HCT116 (cell line): Measurements from ENCODE around the gene PBXIP1. TPM values are rescaled to one million over a fixed set of nuclear protein-coding genes. Genes with fewer than 3 reads are reported as not detected.

Experiments
- ATAC-seq: fragments of 200-7000 bp; cut with Tn5 transposase; 2 replicates; pipeline ENCODE4 v1.9.1; 2020; ENCODE audit warnings: mild to moderate bottlenecking, moderate library complexity
- BruUV-seq: library from RNA; stranded (reverse); fragments of 400-500 nt; replicated peaks from 2 replicates; lab custom pipeline; 2021; lab: Mats Ljungman, UMichigan
- CTCF ChIA-PET: fragments of 300-600 bp; sonication (Branson Sonifier 250); formaldehyde crosslinking; loops from one replicate; lab custom pipeline; 2021; ENCODE audit warnings: antibody characterized with exemption; lab: Charles Lee
- POLR2A ChIA-PET: fragments of 300-600, 350-600 bp; sonication (Branson Sonifier 250); formaldehyde crosslinking; loops from one replicate; lab custom pipeline; 2021; ENCODE audit warnings: antibody characterized with exemption; lab: Charles Lee
- RAD21 ChIA-PET, 2 experiments: fragments of 300-600 bp; sonication (Branson Sonifier 250); formaldehyde crosslinking; loops; one replicate each; lab custom pipeline; 2023; ENCODE audit warnings: low total read pairs in 2 of 2; ENCODE audit not compliant: uncharacterized antibody in 2 of 2, unreplicated experiment in 2 of 2, low non-redundant PET in 1 of 2; lab: Charles Lee
- DNase-seq: peaks from one replicate; pipeline ENCODE4 v3.0.0-alpha.2; 2010; ENCODE audit warnings: low read depth, low spot score
- H2AFZ ChIP-seq: fragments of 200-600 bp; shearing (Covaris generic), sonication (generic); 2 replicates; pipeline ENCODE4 v1.6.1; 2017; ENCODE audit warnings: low read depth, mixed run types, mixed read lengths, antibody characterized with exemption, low read length; ENCODE audit not compliant: poor library complexity, severe bottlenecking
- H3K27ac ChIP-seq: 2 replicates; pipeline ENCODE4 v1.5.1; 2012; ENCODE audit warnings: low read depth, low read length
- H3K27me3 ChIP-seq: fragments of 200-600 bp; sonication (generic); 2 replicates; pipeline ENCODE4 v1.6.1; 2016; ENCODE audit warnings: mixed run types, low read length, mixed read lengths; ENCODE audit not compliant: insufficient read depth
- H3K36me3 ChIP-seq, 2 experiments: fragments of 200-500 bp in 1 of 2; fragments of 200-600 bp in 1 of 2; sonication (Bioruptor generic) in 1 of 2; sonication (generic) in 1 of 2; 2 replicates each; pipeline versions ENCODE4 v1.5.1 to v1.6.1; 2014 to 2016; ENCODE audit warnings: low read length in 2 of 2, inconsistent platforms in 1 of 2, mixed read lengths in 1 of 2, mixed run types in 1 of 2; ENCODE audit not compliant: insufficient read depth in 2 of 2, control insufficient read depth in 1 of 2
- H3K4me1 ChIP-seq, 2 experiments: fragments of 200-600 bp in 1 of 2; sonication (generic) in 1 of 2; 2 replicates each; pipeline versions ENCODE4 v1.5.1 to v1.6.1; 2012 to 2017; ENCODE audit warnings: low read length in 2 of 2, inconsistent platforms in 1 of 2, mild to moderate bottlenecking in 1 of 2, mixed read lengths in 1 of 2, mixed run types in 1 of 2, moderate library complexity in 1 of 2; ENCODE audit not compliant: insufficient read depth in 2 of 2, control insufficient read depth in 1 of 2
- H3K4me2 ChIP-seq: fragments of 200-600 bp; sonication (generic); 2 replicates; pipeline ENCODE4 v1.6.1; 2017; ENCODE audit warnings: mixed run types, low read length, mixed read lengths
- H3K4me3 ChIP-seq, 2 experiments: fragments of 200-600 bp in 1 of 2; sonication (generic) in 1 of 2; replicated peaks in 1 of 2; 2 replicates each; pipeline ENCODE4 v1.5.1; 2011 to 2016; ENCODE audit warnings: low read length in 2 of 2, control low read depth in 1 of 2, low read depth in 1 of 2, mild to moderate bottlenecking in 1 of 2, mixed read lengths in 1 of 2, mixed run types in 1 of 2
- H3K79me2 ChIP-seq: fragments of 200-600 bp; sonication (generic); 2 replicates; pipeline ENCODE4 v1.6.1; 2017; ENCODE audit warnings: mild to moderate bottlenecking, mixed run types, low read length, moderate library complexity, mixed read lengths; ENCODE audit not compliant: insufficient read depth
- H3K9ac ChIP-seq: fragments of 200-600 bp; sonication (generic); 2 replicates; pipeline ENCODE4 v1.6.1; 2016; ENCODE audit warnings: low read length, mixed read lengths
- H3K9me2 ChIP-seq: fragments of 200-600 bp; sonication (generic), shearing (Covaris generic); 2 replicates; pipeline ENCODE4 v1.6.1; 2017; ENCODE audit warnings: mixed run types, mild to moderate bottlenecking, moderate library complexity; ENCODE audit not compliant: insufficient read depth
- H3K9me3 ChIP-seq, 2 experiments: fragments of 200-500 bp in 1 of 2; fragments of 200-600 bp in 1 of 2; sonication (Bioruptor generic) in 1 of 2; sonication (generic) in 1 of 2; 2 replicates each; pipeline ENCODE4 v1.6.1; 2014 to 2017; ENCODE audit warnings: low read length in 2 of 2, mixed read lengths in 2 of 2, inconsistent platforms in 1 of 2, low read depth in 1 of 2, mild to moderate bottlenecking in 1 of 2, mixed run types in 1 of 2, moderate library complexity in 1 of 2; ENCODE audit not compliant: control insufficient read depth in 1 of 2, insufficient read depth in 1 of 2
- H4K20me1 ChIP-seq: fragments of 200-600 bp; sonication (generic), shearing (Covaris generic); 2 replicates; pipeline ENCODE4 v1.6.1; 2017; ENCODE audit warnings: mixed run types, mild to moderate bottlenecking, moderate library complexity; ENCODE audit not compliant: insufficient read depth
- CBX3 ChIP-seq: IDR thresholded peaks from 2 replicates; pipeline ENCODE4 v1.6.1; 2012; ENCODE audit warnings: low read depth
- CEBPB ChIP-seq: IDR thresholded peaks from 2 replicates; pipeline ENCODE4 v1.6.1; 2012; ENCODE audit warnings: low read depth
- EGR1 ChIP-seq: IDR thresholded peaks from 2 replicates; pipeline ENCODE4 v1.6.1; 2012; ENCODE audit warnings: low read depth
- ELF1 ChIP-seq: IDR thresholded peaks from 2 replicates; pipeline ENCODE4 v1.6.1; 2012; ENCODE audit warnings: low read depth, borderline replicate concordance
- EZH2phosphoT487 ChIP-seq: fragments of 200-600 bp; IDR thresholded peaks from 2 replicates; pipeline ENCODE4 v1.6.1; 2018; ENCODE audit warnings: antibody characterized with exemption, borderline replicate concordance
- FOSL1 ChIP-seq: IDR thresholded peaks from 2 replicates; pipeline ENCODE4 v1.6.1; 2012; ENCODE audit warnings: low read depth
- JUND ChIP-seq: IDR thresholded peaks from 2 replicates; pipeline ENCODE4 v1.6.1; 2012
- POLR2A ChIP-seq: IDR thresholded peaks from 2 replicates; pipeline ENCODE4 v1.7.0; 2011; ENCODE audit warnings: borderline replicate concordance; ENCODE audit not compliant: insufficient read depth, insufficient read length; ENCODE audit errors: extremely low read depth
- POLR2AphosphoS5 ChIP-seq: IDR thresholded peaks from 2 replicates; pipeline ENCODE4 v1.6.1; 2011; ENCODE audit warnings: mild to moderate bottlenecking, low read depth, low read length, moderate library complexity
- REST ChIP-seq: IDR thresholded peaks from 2 replicates; pipeline ENCODE4 v1.6.1; 2012; ENCODE audit warnings: low read depth
- SIN3A ChIP-seq: IDR thresholded peaks from 2 replicates; pipeline ENCODE4 v1.6.1; 2012; ENCODE audit warnings: low read depth
- SRF ChIP-seq: IDR thresholded peaks from 2 replicates; pipeline ENCODE4 v1.6.1; 2012; ENCODE audit warnings: low read depth
- TCF7L2 ChIP-seq: IDR thresholded peaks from 2 replicates; pipeline ENCODE4 v1.7.0; 2011; ENCODE audit warnings: borderline replicate concordance, inconsistent platforms; ENCODE audit not compliant: insufficient read depth, insufficient read length; ENCODE audit errors: extremely low read depth
- ZFX ChIP-seq: fragments of 450-650 bp; IDR thresholded peaks from 2 replicates; pipeline ENCODE4 v1.6.1; 2017
- intact Hi-C: fragments of 100-400 bp; cut with micrococcal nuclease; formaldehyde crosslinking; loops from 2 replicates; pipeline ENCODE4 v1.10.0; 2022
- total RNA-seq: library from RNA; stranded (reverse); gene quantifications from one replicate; pipeline ENCODE4 v1.2.1, GENCODE V29; 2021; ENCODE audit not compliant: unreplicated experiment
- TF ChIP-seq, protein P1 (sequence below): IDR thresholded peaks from 2 replicates; pipeline ENCODE4 v1.6.1; 2012
- TF ChIP-seq, protein P2 (sequence below), 3 experiments: fragments of 200-600 bp in 1 of 3; sonication (generic) in 1 of 3; IDR thresholded peaks in 2 of 3; conservative IDR thresholded peaks in 1 of 3; 2 replicates each; pipeline ENCODE4 v1.5.1; 2012 to 2017; ENCODE audit warnings: low read depth in 2 of 3, low read length in 2 of 3, antibody characterized with exemption in 1 of 3, borderline replicate concordance in 1 of 3, control low read depth in 1 of 3, mild to moderate bottlenecking in 1 of 3, mixed read lengths in 1 of 3, mixed run types in 1 of 3, moderate library complexity in 1 of 3; ENCODE audit not compliant: insufficient read depth in 1 of 3

Gene PBXIP1
- total RNA-seq, 1 experiment from 2014 or later, result 12.6 TPM

DNA sequence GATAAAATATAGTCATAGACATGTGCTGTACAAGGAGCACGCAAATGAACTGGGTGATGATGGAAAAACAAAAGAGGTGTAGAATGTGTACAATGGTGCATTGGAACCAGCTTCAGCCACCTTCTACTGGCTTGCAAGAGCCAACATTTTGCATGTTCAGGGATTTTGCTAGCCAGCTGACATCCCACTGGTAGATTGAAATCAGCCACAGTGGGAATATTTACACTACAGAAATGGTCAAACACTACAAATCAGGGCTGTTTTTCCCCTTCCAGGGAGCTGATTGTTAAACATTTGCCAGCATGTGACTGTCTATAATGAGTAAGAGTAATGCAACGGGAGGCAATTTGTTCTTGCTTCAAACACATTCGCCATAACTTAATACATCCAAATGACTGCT is 42.6 kb downstream of the PBXIP1 start:
- Histone ChIP-seq H3K4me2 (no peak overlapping the region), H3K27ac (no peak overlapping the region), H2AFZ (no peak overlapping the region), H3K27me3 (no peaks in the 10 kb centered on the region), H3K4me3 (no peak overlapping the region), H3K79me2 (no peaks in the 10 kb centered on the region), H3K4me1 (no peaks in the 10 kb centered on the region), H3K36me3 (no peaks in the 10 kb centered on the region), H3K9me2 (no peaks in the 10 kb centered on the region), H4K20me1 (no peaks in the 10 kb centered on the region), H3K9ac (no peak overlapping the region), H3K9me3 (peaks cover 0 to 9% of the 10 kb centered on the region in 2 experiments; a peak in 1 of 4 replicates)
- intact Hi-C loops, result no loop called here
- CTCF ChIA-PET, result interaction anchor here (1.0 kb wide), 1 partner anchor 31 kb away, joined by 3 read pairs; no protein-coding TSS in a partner anchor
- ATAC-seq (no peak), DNase-seq (no peak)
- TF ChIP-seq FOSL1, result no peak
- no peak for TF ChIP-seq CEBPB
- TF ChIP-seq EZH2phosphoT487, result no peak
- TF ChIP-seq SIN3A, result no peak
- TF ChIP-seq POLR2A, result no peak
- TF ChIP-seq CBX3, result no peak
- no peak for TF ChIP-seq JUND
- no peak for TF ChIP-seq EGR1
- RAD21 ChIA-PET, result no interaction called here
- POLR2A ChIA-PET, result interaction anchor here (1.3 kb wide), 1 partner anchor 19 kb away, joined by 4 read pairs; no protein-coding TSS in a partner anchor
- no TSS peak for BruUV-seq

DNA sequence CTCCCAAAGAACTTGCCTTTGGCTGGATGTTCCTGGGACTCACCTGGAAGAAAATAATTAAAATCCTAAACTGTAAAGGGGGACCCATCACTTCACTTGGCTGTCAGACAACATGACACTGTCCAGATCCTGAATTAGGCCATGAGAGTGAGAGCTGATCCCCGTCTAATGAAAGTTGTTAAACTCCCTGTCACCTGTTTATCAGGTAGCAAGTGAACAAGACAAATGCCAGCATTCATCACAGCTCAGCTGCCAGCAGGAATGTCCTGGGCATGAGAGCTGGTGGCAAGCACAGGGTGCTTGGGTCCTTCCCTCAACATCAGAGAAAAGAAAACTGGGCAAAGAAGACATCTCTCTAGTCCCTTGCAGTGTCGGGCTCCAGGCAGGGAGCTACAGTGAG is 43.1 kb downstream of the PBXIP1 start:
- Histone ChIP-seq H3K4me1 (no peaks in the 10 kb centered on the region), H3K9me3 (peaks cover 0 to 10% of the 10 kb centered on the region in 2 experiments; a peak in 1 of 4 replicates), H3K4me3 (no peak overlapping the region), H3K36me3 (no peaks in the 10 kb centered on the region), H4K20me1 (no peaks in the 10 kb centered on the region), H3K79me2 (no peaks in the 10 kb centered on the region), H3K9ac (no peak overlapping the region), H3K27me3 (no peaks in the 10 kb centered on the region), H3K4me2 (no peak overlapping the region), H2AFZ (no peak overlapping the region), H3K27ac (no peak overlapping the region), H3K9me2 (no peaks in the 10 kb centered on the region)
- ChIA-PET RAD21 (no interaction called here), CTCF (interaction anchor here (0.6 to 1.0 kb wide), 3 partner anchors 10 to 31 kb away, joined by 3 read pairs; partner anchors contain the start of gene PMVK), POLR2A (interaction anchor here (1.3 kb wide), 1 partner anchor 19 kb away, joined by 4 read pairs; no protein-coding TSS in a partner anchor)
- BruUV-seq, result no TSS peak
- ATAC-seq, result no peak
- intact Hi-C loops, result no loop called here
- no peak for DNase-seq
- TF ChIP-seq, protein P1, sequence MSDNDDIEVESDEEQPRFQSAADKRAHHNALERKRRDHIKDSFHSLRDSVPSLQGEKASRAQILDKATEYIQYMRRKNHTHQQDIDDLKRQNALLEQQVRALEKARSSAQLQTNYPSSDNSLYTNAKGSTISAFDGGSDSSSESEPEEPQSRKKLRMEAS, result no peak
- TF ChIP-seq, protein P2, sequence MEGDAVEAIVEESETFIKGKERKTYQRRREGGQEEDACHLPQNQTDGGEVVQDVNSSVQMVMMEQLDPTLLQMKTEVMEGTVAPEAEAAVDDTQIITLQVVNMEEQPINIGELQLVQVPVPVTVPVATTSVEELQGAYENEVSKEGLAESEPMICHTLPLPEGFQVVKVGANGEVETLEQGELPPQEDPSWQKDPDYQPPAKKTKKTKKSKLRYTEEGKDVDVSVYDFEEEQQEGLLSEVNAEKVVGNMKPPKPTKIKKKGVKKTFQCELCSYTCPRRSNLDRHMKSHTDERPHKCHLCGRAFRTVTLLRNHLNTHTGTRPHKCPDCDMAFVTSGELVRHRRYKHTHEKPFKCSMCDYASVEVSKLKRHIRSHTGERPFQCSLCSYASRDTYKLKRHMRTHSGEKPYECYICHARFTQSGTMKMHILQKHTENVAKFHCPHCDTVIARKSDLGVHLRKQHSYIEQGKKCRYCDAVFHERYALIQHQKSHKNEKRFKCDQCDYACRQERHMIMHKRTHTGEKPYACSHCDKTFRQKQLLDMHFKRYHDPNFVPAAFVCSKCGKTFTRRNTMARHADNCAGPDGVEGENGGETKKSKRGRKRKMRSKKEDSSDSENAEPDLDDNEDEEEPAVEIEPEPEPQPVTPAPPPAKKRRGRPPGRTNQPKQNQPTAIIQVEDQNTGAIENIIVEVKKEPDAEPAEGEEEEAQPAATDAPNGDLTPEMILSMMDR (IDR thresholded peaks at IDR 0.05 in 2 of 3, conservative IDR thresholded peaks at IDR 0.05 in 1 of 3; ENCODE audit: borderline replicate concordance in 1 of 3, insufficient read depth in 1 of 3, low read depth in 2 of 3, low read length in 2 of 3), result no peak
- TF ChIP-seq POLR2AphosphoS5 (no peak), REST (no peak), TCF7L2 (no peak), CEBPB (no peak), POLR2A (no peak), ELF1 (no peak), CBX3 (no peak), FOSL1 (no peak), ZFX (no peak), SRF (no peak)
